Cardiac septum (tissue), 1 donor: ENCODE data around the gene FAM13B. TPM values are rescaled to one million over a fixed set of nuclear protein-coding genes. Genes with fewer than 3 reads are reported as not detected.

ENCODE experiments used
- DNase-seq: peaks from one replicate; pipeline ENCODE4 v3.0.0-alpha.2; 2020; ENCODE audit warnings: low spot score
- intact Hi-C: fragments of 100-400 bp; cut with DNase I; formaldehyde crosslinking; loops from one replicate; pipeline ENCODE4 v1.14.0; 2022
- total RNA-seq: library from RNA; stranded (reverse); fragmentation: NEBNext Ultra II Directional; extraction: Animal tissue kit (Norgen Biotek cat#: 25700); gene quantifications from one replicate; pipeline ENCODE4 v1.2.1, GENCODE V29; 2021
- donor health status: DM: no; HTN: no; CAD: no.

FAM13B gene
- total RNA-seq, 1 donor from 2014 or later = 26.5 TPM

DNA sequence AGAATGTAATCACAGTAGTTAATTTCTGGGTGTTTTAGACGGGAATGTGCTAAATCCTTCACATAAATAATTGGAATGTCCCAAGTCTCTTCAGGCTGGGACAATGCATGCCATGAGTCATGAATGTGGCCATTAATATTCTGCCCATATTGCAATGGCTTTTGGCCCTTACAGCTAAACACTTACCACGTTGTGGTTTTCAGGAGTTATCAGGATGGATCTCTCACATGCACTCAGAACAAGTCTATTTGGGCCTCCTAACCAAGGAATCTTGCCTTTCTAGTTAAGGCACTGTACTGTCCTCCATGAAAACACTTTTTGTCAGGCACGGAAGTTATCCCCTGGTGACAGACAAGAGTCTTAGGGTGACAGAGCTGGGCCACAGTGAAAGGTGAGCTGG is 110.9 kb downstream of the FAM13B start:
- no peak for DNase-seq

DNA sequence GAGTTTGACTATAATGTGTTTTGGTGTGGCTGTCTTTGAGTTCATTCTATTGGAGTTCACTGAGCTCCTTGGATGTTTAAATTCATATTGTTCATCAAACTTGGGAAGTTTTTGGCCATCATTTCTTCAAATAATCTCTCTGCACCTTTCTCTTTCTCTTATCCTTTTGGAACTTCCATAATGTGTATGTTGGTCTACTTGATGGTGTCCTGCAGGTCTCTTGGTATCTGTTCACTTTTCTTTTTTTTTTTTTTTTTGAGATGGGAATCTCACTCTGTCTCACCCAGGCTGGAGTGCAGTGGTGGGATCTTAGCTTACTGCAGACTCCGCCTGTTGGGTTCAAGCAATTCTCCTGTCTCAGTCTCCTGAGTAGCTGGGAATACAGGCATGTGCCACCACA is 116.0 kb downstream of the FAM13B start:
- DNase-seq = no peak

More for the DNA sequence above, 110.9 kb downstream of the FAM13B start:
- intact Hi-C loops = no loop called here

DNA sequence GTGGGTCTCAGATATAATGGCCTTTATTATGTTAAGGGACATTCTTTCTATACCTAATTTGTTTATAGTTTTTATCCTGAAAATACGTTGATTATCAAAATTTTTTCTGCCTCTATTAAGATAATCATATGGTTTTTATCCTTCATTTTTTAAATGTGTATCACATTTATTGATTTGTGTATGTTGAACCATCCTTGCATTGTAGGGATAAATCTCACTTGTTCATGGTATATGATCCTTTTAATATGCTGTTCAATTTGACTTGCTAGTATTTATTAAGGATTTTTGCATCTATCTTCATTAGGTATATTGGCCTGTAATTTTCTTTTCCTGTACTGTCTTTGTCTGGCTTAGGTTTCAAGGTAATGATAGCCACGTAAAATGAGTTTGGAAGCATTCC is 118.1 kb downstream of the FAM13B start:
- intact Hi-C loops = no loop called here
- no peak for DNase-seq

More for the DNA sequence above, 116.0 kb downstream of the FAM13B start:
- intact Hi-C loops = no loop called here

DNA sequence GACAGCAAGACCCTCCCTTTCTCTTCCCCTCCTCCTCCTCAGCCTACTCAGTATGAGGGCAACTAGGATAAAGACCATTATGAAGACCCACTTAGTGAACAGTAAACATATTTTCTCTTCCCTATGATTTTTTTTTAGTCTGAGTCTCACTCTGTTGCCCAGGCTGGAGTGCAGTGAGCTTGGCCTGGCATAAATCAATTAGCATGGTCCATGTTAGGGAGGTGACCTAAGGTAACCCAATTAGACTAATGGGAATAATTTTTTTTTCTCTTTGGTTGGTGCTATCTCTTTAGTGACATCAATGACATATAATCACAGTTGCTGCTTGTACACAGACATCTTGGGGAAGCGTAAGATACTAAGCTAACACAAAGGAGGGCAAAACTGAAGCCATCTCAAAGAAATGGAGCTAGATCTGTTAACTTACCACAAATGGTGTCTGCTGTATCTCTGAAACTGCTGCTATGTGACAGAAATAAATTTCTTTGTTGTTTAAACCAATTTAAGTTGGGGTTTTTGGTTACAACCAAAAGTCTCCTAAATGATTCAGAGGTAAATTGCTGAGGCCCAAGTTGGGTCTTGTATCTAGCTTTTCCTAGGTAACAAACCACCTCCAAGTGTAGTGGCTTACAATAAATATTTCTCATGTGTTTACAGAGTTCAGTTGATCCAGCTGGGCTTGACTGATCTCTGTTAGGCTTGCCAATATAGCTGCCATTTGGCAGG is 130.3 kb downstream of the FAM13B start:
- no peak for DNase-seq
- intact Hi-C loops = no loop called here

DNA sequence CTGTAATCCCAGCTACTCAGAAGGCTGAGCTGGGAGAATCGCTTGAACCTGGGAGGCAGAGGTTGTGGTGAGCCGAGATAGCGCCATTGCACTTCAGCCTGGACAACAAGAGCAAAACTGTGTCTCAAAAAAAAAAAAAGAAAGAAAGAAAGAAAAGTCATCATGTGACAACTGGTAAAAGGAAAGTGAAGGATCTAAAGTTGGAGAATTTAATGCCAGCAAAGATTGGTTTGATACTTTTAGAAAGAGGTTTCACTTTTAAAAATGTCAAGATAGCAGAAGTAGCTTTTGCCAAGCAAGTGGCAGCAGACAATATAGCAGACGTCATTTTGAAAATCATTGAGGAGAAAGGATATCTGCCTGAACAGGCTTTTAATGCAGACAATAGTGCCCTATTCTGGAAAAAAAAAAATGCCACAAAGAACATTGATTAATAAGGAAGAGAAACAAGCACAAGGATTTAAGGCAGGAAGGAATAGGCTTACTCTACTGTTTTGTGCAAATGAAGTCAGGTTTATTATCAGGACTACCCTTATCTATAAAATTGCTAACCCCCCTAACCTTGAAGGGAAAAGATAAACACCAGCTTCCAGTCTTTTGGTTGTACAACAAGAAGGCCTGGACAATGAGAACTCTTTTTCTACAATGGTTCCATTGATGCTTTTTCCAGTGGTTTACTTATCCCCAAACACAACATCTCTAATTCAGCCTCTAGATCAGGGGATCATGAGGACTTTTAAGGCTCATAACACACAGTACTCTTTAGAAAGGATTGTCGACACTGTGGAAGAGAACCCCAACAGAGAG is 131.7 kb downstream of the FAM13B start:
- intact Hi-C loops = no loop called here
- no peak for DNase-seq

DNA sequence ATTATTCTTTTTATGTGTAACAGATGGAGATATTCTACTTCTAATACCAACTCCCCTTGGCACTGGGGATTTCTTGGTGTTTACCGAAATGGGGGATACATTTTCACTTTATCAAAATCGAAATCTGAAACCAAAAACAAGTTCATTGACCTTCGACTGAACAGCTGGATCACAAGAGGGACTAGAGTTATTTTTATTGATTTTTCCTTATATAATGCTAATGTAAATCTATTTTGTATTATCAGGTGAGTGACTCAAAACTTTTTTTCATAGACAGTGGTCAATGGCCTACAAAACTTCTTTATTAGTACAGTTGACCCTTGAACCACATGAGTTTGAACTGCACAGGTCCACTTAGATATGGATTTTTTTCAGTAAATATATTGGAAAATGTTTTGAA is 133.4 kb downstream of the FAM13B start:
- intact Hi-C loops = no loop called here
- no peak for DNase-seq

DNA sequence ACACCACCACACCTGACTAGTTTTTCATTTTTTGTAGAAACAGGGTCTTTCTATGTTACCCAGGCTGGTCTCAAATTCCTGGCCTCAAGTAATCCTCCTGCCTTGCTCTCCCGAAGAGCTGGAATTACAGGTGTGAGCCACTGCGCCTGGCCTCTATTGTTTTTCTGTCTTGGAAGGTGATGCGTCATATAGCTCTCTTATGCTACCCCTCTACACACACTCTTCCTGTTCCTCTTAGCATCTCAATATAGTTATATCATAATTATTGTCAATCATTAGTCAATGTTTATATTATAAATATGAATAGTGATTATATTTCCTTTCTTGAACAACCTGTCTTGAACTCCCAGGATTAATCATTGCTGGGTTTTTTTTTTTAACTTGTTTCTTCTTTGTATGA is 136.3 kb downstream of the FAM13B start:
- intact Hi-C loops = no loop called here
- DNase-seq = no peak

DNA sequence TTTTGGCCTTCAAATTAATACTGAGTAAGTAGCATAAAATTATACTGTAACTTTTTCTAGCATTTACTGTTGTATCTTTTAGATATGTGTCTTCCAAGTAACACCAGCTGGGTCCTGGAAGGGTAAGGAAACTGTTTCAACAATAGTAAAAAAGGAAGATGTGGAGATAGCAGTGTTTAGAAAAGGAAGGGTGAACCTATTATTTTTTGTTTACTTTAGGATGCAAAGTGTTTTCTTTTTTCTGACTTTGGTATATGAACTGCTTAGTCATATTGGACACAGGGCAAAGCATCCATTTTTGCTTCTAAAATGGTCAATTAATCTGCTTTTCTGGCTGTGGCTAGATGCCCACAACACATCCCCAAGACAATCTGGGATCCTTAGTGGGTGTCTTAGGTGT is 138.3 kb downstream of the FAM13B start:
- intact Hi-C loops = no loop called here
- DNase-seq = no peak

DNA sequence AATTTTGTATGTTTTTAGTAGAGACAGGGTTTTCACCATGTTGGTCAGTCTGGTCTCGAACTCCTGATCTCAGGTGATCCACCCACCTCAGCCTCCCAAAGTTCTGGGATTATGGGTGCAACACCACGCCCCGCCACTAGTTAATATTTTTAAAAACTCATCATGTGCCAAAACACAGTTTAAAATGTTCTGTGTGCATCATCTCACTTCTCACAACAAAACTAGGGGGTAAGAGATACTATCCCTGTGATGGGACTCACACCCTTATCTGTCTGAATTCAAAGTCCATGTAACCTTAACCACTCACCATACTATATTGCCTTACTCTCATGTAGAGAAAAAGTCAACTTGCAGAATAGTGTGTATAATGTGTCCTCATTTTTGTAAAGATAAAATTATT is 141.0 kb downstream of the FAM13B start:
- intact Hi-C loops = no loop called here
- no peak for DNase-seq

DNA sequence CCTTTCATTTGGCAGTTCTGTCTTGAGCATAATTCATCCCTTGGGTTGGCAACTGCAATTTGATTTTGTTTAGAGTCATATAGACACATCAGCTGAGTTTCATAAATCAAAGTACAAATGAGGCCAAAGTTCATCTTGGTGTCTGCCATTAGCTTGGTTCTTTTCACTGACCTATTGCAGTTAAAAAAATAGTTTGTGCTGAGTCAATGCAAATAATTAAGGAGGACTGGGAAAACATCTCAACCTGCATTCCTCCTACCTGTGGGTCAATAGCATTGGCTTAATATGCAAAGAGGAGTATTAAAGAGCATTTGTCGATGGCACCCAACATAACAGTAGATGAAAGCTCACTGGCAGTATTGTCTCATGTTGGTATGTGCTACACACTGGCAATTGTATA is 142.0 kb downstream of the FAM13B start:
- intact Hi-C loops = no loop called here
- DNase-seq = no peak

DNA sequence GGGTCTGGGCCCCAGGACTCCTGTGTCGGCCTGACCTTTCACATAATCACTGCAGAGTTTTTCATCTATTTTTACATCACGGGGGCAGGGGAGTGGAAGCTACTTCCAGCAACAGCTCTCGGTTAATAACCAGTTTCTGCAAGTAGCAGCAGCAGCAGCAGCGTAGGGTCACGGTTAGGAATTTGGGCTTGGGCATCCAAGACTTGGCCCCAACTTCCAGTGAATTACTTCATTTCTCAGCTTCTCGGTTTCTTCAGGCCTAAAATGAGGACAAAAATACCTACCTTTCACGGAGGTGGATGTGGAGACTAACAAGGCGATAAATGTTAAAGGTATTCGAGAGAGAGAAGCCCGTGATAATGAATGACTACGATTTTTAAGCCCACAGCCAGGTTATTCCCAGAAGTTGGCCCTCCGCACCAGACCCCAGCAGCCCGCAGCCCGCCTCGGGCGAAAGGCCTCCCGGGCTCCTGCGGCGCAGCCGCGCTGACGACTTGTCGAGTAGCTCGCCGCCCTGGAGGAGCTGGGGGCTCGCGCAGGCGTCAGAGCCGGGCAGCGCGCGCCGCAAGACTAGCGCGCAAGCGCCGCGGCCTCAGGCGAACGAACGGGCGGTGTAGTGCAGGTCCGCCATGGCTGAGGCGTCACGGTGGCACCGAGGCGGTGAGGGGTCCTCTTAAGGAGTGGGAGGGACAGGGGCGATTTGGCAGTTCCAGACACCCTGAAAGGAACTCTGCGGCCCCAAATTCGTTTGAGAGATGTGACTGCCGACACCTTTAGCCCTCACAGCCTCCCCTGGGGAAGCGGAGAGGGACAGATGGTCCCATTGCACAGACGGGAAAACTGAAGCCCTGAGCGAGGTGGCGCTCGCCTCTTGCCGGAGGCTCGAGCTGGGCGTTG is 143.8 kb downstream of the FAM13B start, which contains the start of gene PKD2L2:
PKD2L2 (plus strand) TSS at position 595 of the 897 bp plus-strand sequence; CDS start at position 630, 35 bp downstream.
- peak; percentile 91 for DNase-seq
- intact Hi-C loops = no loop called here

DNA sequence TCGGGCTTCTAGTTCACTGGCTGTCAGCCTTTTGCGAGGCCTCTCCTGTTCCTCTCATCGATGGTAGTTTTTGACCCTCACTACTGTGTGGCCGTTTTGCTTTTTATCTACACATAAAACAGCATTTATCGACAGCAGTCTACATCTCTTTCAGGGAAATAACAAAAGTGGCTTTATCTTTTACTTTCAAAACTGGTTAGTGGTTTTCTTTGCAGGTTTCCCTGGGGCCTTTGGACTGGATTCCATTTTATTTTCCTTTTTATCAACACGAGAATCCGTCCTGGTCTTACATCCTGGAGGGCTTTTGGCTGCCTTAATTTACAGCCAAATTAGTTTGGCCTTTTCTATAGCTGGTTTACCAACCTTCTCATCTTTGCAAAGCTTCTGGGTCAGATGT is 144.4 kb downstream of the FAM13B start:
- no peak for DNase-seq
- intact Hi-C loops = no loop called here

Other genes with a start within 250 kb of the FAM13B start
- gene MYOT, start 165.2 kb downstream of the FAM13B start, total RNA-seq = 38.9 TPM
- 0.62 TPM for gene PKD2L2, start 143.6 kb downstream of the FAM13B start, total RNA-seq
- not detected for gene WNT8A, start 51.0 kb upstream of the FAM13B start, total RNA-seq
- gene NME5, start 106.3 kb upstream of the FAM13B start, total RNA-seq = 2.0 TPM
- 31.9 TPM for gene BRD8, start 145.6 kb upstream of the FAM13B start, total RNA-seq
- 0.16 TPM for gene KIF20A, start 146.0 kb upstream of the FAM13B start, total RNA-seq
- gene CDC23, start 180.2 kb upstream of the FAM13B start, total RNA-seq = 17.9 TPM
- 0.48 TPM for gene GFRA3, start 241.5 kb upstream of the FAM13B start, total RNA-seq